Measurements from ENCODE around the gene CIT. TPM values are rescaled to one million over a fixed set of nuclear protein-coding genes. Genes with fewer than 3 reads are reported as not detected.

The CIT gene
- total RNA-seq, 1 experiment from 2014 or later, result 58.9 TPM

- Histone ChIP-seq H3K27ac (ENCODE audit: low read length) (no peak overlapping the region), H3K36me3 (ENCODE audit: low read depth, low read length) (peaks cover 7% of the 10 kb centered on the region; the same call in 1 of the 2 replicates), H3K79me2 (ENCODE audit: low read length) (peaks cover 39% of the 10 kb centered on the region), H3F3A (ENCODE audit: low read length, unreplicated experiment) (no peaks in the 10 kb centered on the region), H3K4me3 (ENCODE audit: low read length) (peak overlapping the region; percentile 92), H3K9me3 (ENCODE audit: low read length) (no peaks in the 10 kb centered on the region), H3K27me3 (ENCODE audit: low read length) (0 out of 2 replicates have a peak, but pooled peaks cover 5% of the 10 kb centered on the region), H3K9me2 (replicated peaks; ENCODE audit: low read length) (no peaks in the 10 kb centered on the region), H3K4me2 (ENCODE audit: low read length) (peak overlapping the region; percentile 74), H3K9ac (ENCODE audit: low read length) (peak overlapping the region; percentile 4; the same call in 1 of the 2 replicates), H2AFZ (ENCODE audit: low read length) (peak overlapping the region; percentile 72), H3K4me1 (ENCODE audit: insufficient read depth, low read length) (peaks cover 22% of the 10 kb centered on the region), H4K20me1 (ENCODE audit: low read length) (no peaks in the 10 kb centered on the region)
- ChIA-PET POLR2A (ENCODE audit: unreplicated experiment) (interaction anchor here (0.5 kb wide), 1 partner anchor 106 kb away, joined by 3 read pairs; no protein-coding TSS in a partner anchor), CTCF (interaction anchor here (0.6 to 1.4 kb wide), 9 partner anchors 9 to 222 kb away, joined by 3 to 11 read pairs (median 5); no protein-coding TSS in a partner anchor)
- ATAC-seq (no peak; the same call in 1 of the 2 replicates), DNase-seq (no peak)
- intact Hi-C loops (cut with micrococcal nuclease), result loop anchor here (1.0 kb wide), 1 partner anchor 8 kb away; no protein-coding TSS in a partner anchor
- BruUV-seq (replicated peaks), result TSS peak; percentile 27
- no peak for TF ChIP-seq CTCF (conservative IDR thresholded peaks at IDR 0.05; ENCODE audit: low read depth, low read length)
- TF ChIP-seq EZH2 (IDR thresholded peaks at IDR 0.05; ENCODE audit: low read length, unreplicated experiment), result no peak
- TF ChIP-seq EZH2phosphoT487 (IDR thresholded peaks at IDR 0.05; ENCODE audit: borderline replicate concordance, low read length), result no peak
These were observed 210.1 kb downstream of the CIT start for GRCh38 chr12:119666900-119667576.

DNA sequence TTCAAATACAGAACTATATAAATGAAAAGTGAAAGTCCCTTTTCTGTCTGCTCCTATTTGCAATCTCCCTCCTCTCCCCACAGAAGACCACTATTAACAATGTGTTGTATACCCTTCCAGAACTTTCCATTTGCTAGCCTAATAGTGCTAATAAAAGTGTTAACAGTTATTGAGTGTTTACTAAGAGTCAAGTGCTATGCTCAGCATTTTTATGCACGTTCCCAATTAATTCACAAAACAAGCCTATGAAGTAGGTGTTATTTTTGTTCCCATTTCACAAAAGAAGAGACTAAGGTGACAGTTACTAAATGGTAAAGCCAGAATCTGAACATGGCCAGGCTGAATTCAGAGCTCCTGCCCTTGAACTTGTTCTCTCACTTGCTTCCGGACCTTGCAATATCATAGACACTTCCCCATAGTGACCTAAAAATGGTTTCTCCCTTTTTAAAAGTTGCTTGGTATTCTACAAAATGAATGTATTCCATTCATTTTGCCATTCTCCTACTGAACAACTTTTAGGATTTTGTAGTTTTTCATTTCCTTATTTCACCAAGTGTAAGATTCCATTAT, 210.8 kb downstream of the CIT start:
- Histone ChIP-seq H3F3A (ENCODE audit: low read length, unreplicated experiment) (no peaks in the 10 kb centered on the region), H3K4me2 (ENCODE audit: low read length) (peak overlapping the region; percentile 74), H3K9me3 (ENCODE audit: low read length) (no peaks in the 10 kb centered on the region), H3K27ac (ENCODE audit: low read length) (no peak overlapping the region), H3K4me3 (ENCODE audit: low read length) (no peak overlapping the region), H3K4me1 (ENCODE audit: insufficient read depth, low read length) (peaks cover 22% of the 10 kb centered on the region), H3K27me3 (ENCODE audit: low read length) (0 out of 2 replicates have a peak, but pooled peaks cover 5% of the 10 kb centered on the region), H3K9ac (ENCODE audit: low read length) (no peak overlapping the region), H2AFZ (ENCODE audit: low read length) (peak overlapping the region; percentile 72; the same call in 1 of the 2 replicates), H4K20me1 (ENCODE audit: low read length) (no peaks in the 10 kb centered on the region), H3K9me2 (replicated peaks; ENCODE audit: low read length) (no peaks in the 10 kb centered on the region), H3K36me3 (ENCODE audit: low read depth, low read length) (no peaks in the 10 kb centered on the region), H3K79me2 (ENCODE audit: low read length) (peaks cover 32% of the 10 kb centered on the region)
- intact Hi-C loops (cut with micrococcal nuclease), result no loop called here
- TF ChIP-seq CTCF (conservative IDR thresholded peaks at IDR 0.05; ENCODE audit: low read depth, low read length), result no peak
- TF ChIP-seq EZH2 (IDR thresholded peaks at IDR 0.05; ENCODE audit: low read length, unreplicated experiment), result no peak
- no peak for TF ChIP-seq EZH2phosphoT487 (IDR thresholded peaks at IDR 0.05; ENCODE audit: borderline replicate concordance, low read length)
- DNase-seq, result no peak
- CTCF ChIA-PET, result interaction anchor here (0.6 kb wide), 1 partner anchor 123 kb away, joined by 5 read pairs; no protein-coding TSS in a partner anchor
- no TSS peak for BruUV-seq (replicated peaks)
- POLR2A ChIA-PET (ENCODE audit: unreplicated experiment), result no interaction called here
- ATAC-seq, result no peak
